ENCODE data around the gene LMO4. TPM values are rescaled to one million over a fixed set of nuclear protein-coding genes. Genes with fewer than 3 reads are reported as not detected.

LMO4 gene
- total RNA-seq, 1 donor from 2014 or later = 55.0 TPM

- ATAC-seq (no peak), DNase-seq (ENCODE audit: low spot score) (no peak)
- intact Hi-C loops (cut with DNase I) = loop anchor here (10.0 kb wide), 1 partner anchor 629 kb away; no protein-coding TSS in a partner anchor
These were observed 2.5 kb upstream of the LMO4 start for GRCh38 chr1:87325982-87326738.

- DNase-seq (ENCODE audit: low spot score) (no peak), ATAC-seq (no peak)
- intact Hi-C loops (cut with DNase I) = loop anchor here (10.0 kb wide), 1 partner anchor 627 kb away; no protein-coding TSS in a partner anchor
These were observed 1.1 kb upstream of the LMO4 start for GRCh38 chr1:87327376-87328271.

GRCh38 chr1:87329051-87329525 is 408 bp downstream of the LMO4 start:
- intact Hi-C loops (cut with DNase I) = loop anchor here (10.0 kb wide), 1 partner anchor 626 kb away; no protein-coding TSS in a partner anchor
- DNase-seq (ENCODE audit: low spot score) (peak; percentile 70), ATAC-seq (peak; percentile 24)

GRCh38 chr1:87329526-87330056 is 911 bp downstream of the LMO4 start:
- no peak for DNase-seq (ENCODE audit: low spot score)
- intact Hi-C loops (cut with DNase I) = loop anchor here (10.0 kb wide), 1 partner anchor 625 kb away; no protein-coding TSS in a partner anchor
- ATAC-seq = no peak

- intact Hi-C loops (cut with DNase I) = no loop called here
- DNase-seq (ENCODE audit: low spot score) (no peak), ATAC-seq (no peak)
These were observed 1.6 kb downstream of the LMO4 start for GRCh38 chr1:87330057-87330884.

GRCh38 chr1:87330885-87331364 is 2.2 kb downstream of the LMO4 start:
- intact Hi-C loops (cut with DNase I) = no loop called here
- no peak for DNase-seq (ENCODE audit: low spot score)
- ATAC-seq = no peak

- intact Hi-C loops (cut with DNase I) = no loop called here
- peak; percentile 66 for ATAC-seq
These were observed 2.9 kb downstream of the LMO4 start for GRCh38 chr1:87331365-87332241.

GRCh38 chr1:87333692-87334347 is 5.1 kb downstream of the LMO4 start:
- ATAC-seq = no peak
- DNase-seq (ENCODE audit: low spot score) = no peak
- intact Hi-C loops (cut with DNase I) = no loop called here

More at GRCh38 chr1:87331365-87332241, 2.9 kb downstream of the LMO4 start:
- peak; percentile 90 for DNase-seq (ENCODE audit: low spot score)

- no peak for ATAC-seq
- peak; percentile 65 for DNase-seq (ENCODE audit: low spot score)
- intact Hi-C loops (cut with DNase I) = no loop called here
These were observed 5.9 kb downstream of the LMO4 start for GRCh38 chr1:87334351-87335174.

- peak; percentile 47 for ATAC-seq
- peak; percentile 84 for DNase-seq (ENCODE audit: low spot score)
- intact Hi-C loops (cut with DNase I) = no loop called here
These were observed 6.7 kb downstream of the LMO4 start for GRCh38 chr1:87335175-87335884.

GRCh38 chr1:87336623-87337067 is 8.0 kb downstream of the LMO4 start:
- ATAC-seq (no peak), DNase-seq (ENCODE audit: low spot score) (no peak)
- intact Hi-C loops (cut with DNase I) = no loop called here

GRCh38 chr1:87337606-87338005 is 8.9 kb downstream of the LMO4 start:
- no peak for ATAC-seq
- intact Hi-C loops (cut with DNase I) = no loop called here
- DNase-seq (ENCODE audit: low spot score) = no peak

- intact Hi-C loops (cut with DNase I) = no loop called here
- ATAC-seq (no peak), DNase-seq (ENCODE audit: low spot score) (no peak)
These were observed 9.9 kb downstream of the LMO4 start for GRCh38 chr1:87338566-87338965.

GRCh38 chr1:87344231-87344630 is 15.6 kb downstream of the LMO4 start:
- intact Hi-C loops (cut with DNase I) = no loop called here
- DNase-seq (ENCODE audit: low spot score) = no peak
- ATAC-seq = no peak

GRCh38 chr1:87346130-87346814 is 17.6 kb downstream of the LMO4 start:
- ATAC-seq = no peak
- no peak for DNase-seq (ENCODE audit: low spot score)
- intact Hi-C loops (cut with DNase I) = no loop called here

All from sciatic nerve (tissue), 2 donors.